Urinary bladder (tissue), 4 donors: ENCODE data around the gene THOP1. TPM values are rescaled to one million over a fixed set of nuclear protein-coding genes. Genes with fewer than 3 reads are reported as not detected.
A peak's percentile ranks its signal among the peaks of the same experiment; 100 is the strongest.

Source experiments
- DNase-seq: peaks from one replicate; pipeline ENCODE4 v3.0.0-alpha.2; 2015; ENCODE audit errors: extremely low spot score
- H3K27ac ChIP-seq: one replicate; pipeline ENCODE4 v1.5.1; 2013; ENCODE audit warnings: low read depth, mild to moderate bottlenecking, moderate library complexity
- H3K36me3 ChIP-seq: one replicate; pipeline ENCODE4 v1.6.1; 2013; ENCODE audit warnings: mild to moderate bottlenecking, moderate library complexity; ENCODE audit not compliant: insufficient read depth
- H3K4me1 ChIP-seq: one replicate; pipeline ENCODE4 v1.6.1; 2013; ENCODE audit warnings: mild to moderate bottlenecking, moderate library complexity; ENCODE audit not compliant: insufficient read depth
- H3K4me3 ChIP-seq: one replicate; pipeline ENCODE4 v1.5.1; 2013; ENCODE audit warnings: low read depth, low read length
- WGBS: extraction: QIAGEN DNeasy Blood & Tissue Kit; methylation state at CpG from one replicate; pipeline ENCODE4 v1.1.7; 2013; 5-methylcytosine and 5-hydroxymethylcytosine counted together
- polyA plus RNA-seq: library from polyadenylated mRNA; stranded (reverse); fragments of 200-250 nt; gene quantifications from one replicate; pipeline ENCODE4 v1.2.3, GENCODE V29; 2013
- total RNA-seq: library from RNA; depleted of rRNA; stranded (reverse); fragments of >200 nt; gene quantifications from one replicate; pipeline ENCODE4 v1.2.3, GENCODE V29; 2014
- donor health status: healthy with polysubstance abuse.
- donor health status: healthy.

Gene THOP1
- total RNA-seq (29.2 TPM), polyA plus RNA-seq (50.4 TPM)

- Histone ChIP-seq H3K27ac (no peak within 1 kb of the TSS), H3K4me3 (peak within 1 kb of the TSS; percentile 77), H3K36me3 (no peaks in the 10 kb centered on the region), H3K4me1 (no peaks in the 10 kb centered on the region)
- under 1% methylated on average over 78 of the region's 78 CpGs for WGBS
- peak; percentile 92 for DNase-seq
Observed at GRCh38 chr19:2785244-2785997, at the start of gene THOP1. Gene THOP1 (plus strand): TSS chr19:2785503. CDS start chr19:2785663, 160 bp downstream.

GRCh38 chr19:2736550-2737190, 48.6 kb upstream of the THOP1 start:
- 96% methylated on average over 15 of the region's 15 CpGs for WGBS
- H3K36me3 ChIP-seq: peaks cover 2% of the 10 kb centered on the region

GRCh38 chr19:2739602-2740313, 45.5 kb upstream of the THOP1 start, which contains the start of gene SLC39A3:
Gene SLC39A3 (minus strand): TSS chr19:2740017. CDS start chr19:2737257, 2,760 bp downstream.
- Histone ChIP-seq H3K36me3 (peaks cover 2% of the 10 kb centered on the region), H3K27ac (no peak within 1 kb of the TSS), H3K4me3 (peak within 1 kb of the TSS; percentile 97), H3K4me1 (no peaks in the 10 kb centered on the region)
- under 1% methylated on average over 64 of the region's 64 CpGs for WGBS
- peak; percentile 95 for DNase-seq

More at GRCh38 chr19:2736550-2737190, 48.6 kb upstream of the THOP1 start:
- Histone ChIP-seq H3K27ac (no peak overlapping the region), H3K4me1 (no peaks in the 10 kb centered on the region), H3K4me3 (no peak overlapping the region)
- no peak for DNase-seq

GRCh38 chr19:2740314-2740656, 45.0 kb upstream of the THOP1 start:
- Histone ChIP-seq H3K4me1 (no peaks in the 10 kb centered on the region), H3K36me3 (peaks cover 2% of the 10 kb centered on the region), H3K27ac (no peak overlapping the region), H3K4me3 (no peak overlapping the region)
- 44% methylated on average over 13 of the region's 13 CpGs for WGBS
- DNase-seq: no peak

- no peak overlapping the region for H3K27ac ChIP-seq
- DNase-seq: no peak
- WGBS: 72% methylated on average over 8 of the region's 8 CpGs
- no peak overlapping the region for H3K4me3 ChIP-seq
- H3K36me3 ChIP-seq: no peaks in the 10 kb centered on the region
- H3K4me1 ChIP-seq: no peaks in the 10 kb centered on the region
Observed at GRCh38 chr19:2743099-2743498, 42.2 kb upstream of the THOP1 start.

GRCh38 chr19:2744113-2744512, 41.2 kb upstream of the THOP1 start:
- WGBS: 33% methylated on average over 4 of the region's 4 CpGs
- no peak for DNase-seq
- Histone ChIP-seq H3K27ac (no peak overlapping the region), H3K4me3 (no peak overlapping the region), H3K4me1 (no peaks in the 10 kb centered on the region), H3K36me3 (no peaks in the 10 kb centered on the region)

GRCh38 chr19:2747349-2747748, 38.0 kb upstream of the THOP1 start:
- WGBS: 86% methylated on average over 7 of the region's 7 CpGs
- no peak for DNase-seq
- no peaks in the 10 kb centered on the region for H3K4me1 ChIP-seq
- H3K4me3 ChIP-seq: no peak overlapping the region
- H3K27ac ChIP-seq: no peak overlapping the region
- no peaks in the 10 kb centered on the region for H3K36me3 ChIP-seq

GRCh38 chr19:2750808-2751437, 34.4 kb upstream of the THOP1 start:
- 79% methylated on average over 17 of the region's 17 CpGs for WGBS
- Histone ChIP-seq H3K27ac (no peak overlapping the region), H3K36me3 (no peaks in the 10 kb centered on the region), H3K4me1 (no peaks in the 10 kb centered on the region), H3K4me3 (no peak overlapping the region)
- no peak for DNase-seq

- Histone ChIP-seq H3K4me1 (no peaks in the 10 kb centered on the region), H3K4me3 (no peak overlapping the region), H3K27ac (no peak overlapping the region), H3K36me3 (no peaks in the 10 kb centered on the region)
- WGBS: 91% methylated on average over 21 of the region's 21 CpGs
- no peak for DNase-seq
Observed at GRCh38 chr19:2751438-2751830, 33.9 kb upstream of the THOP1 start.

GRCh38 chr19:2754659-2755447, 30.4 kb upstream of the THOP1 start:
- DNase-seq: no peak
- Histone ChIP-seq H3K4me3 (no peak overlapping the region), H3K27ac (no peak overlapping the region), H3K36me3 (no peaks in the 10 kb centered on the region), H3K4me1 (no peaks in the 10 kb centered on the region)
- WGBS: 94% methylated on average over 43 of the region's 43 CpGs

GRCh38 chr19:2755448-2755705, 29.9 kb upstream of the THOP1 start:
- 91% methylated on average over 16 of the region's 16 CpGs for whole genome bisulfite sequencing
- Histone ChIP-seq H3K36me3 (no peaks in the 10 kb centered on the region), H3K4me3 (no peak overlapping the region), H3K4me1 (no peaks in the 10 kb centered on the region), H3K27ac (no peak overlapping the region)
- no peak for DNase-seq

- peaks cover under 1% of the 10 kb centered on the region for H3K36me3 ChIP-seq
Observed at GRCh38 chr19:2755811-2756210, 29.5 kb upstream of the THOP1 start.

GRCh38 chr19:2756477-2756876, 28.8 kb upstream of the THOP1 start:
- 86% methylated on average over 8 of the region's 8 CpGs for WGBS
- Histone ChIP-seq H3K4me3 (no peak overlapping the region), H3K36me3 (peaks cover 6% of the 10 kb centered on the region), H3K27ac (no peak overlapping the region), H3K4me1 (no peaks in the 10 kb centered on the region)
- DNase-seq: no peak

More at GRCh38 chr19:2755811-2756210, 29.5 kb upstream of the THOP1 start:
- Histone ChIP-seq H3K27ac (no peak overlapping the region), H3K4me3 (no peak overlapping the region), H3K4me1 (no peaks in the 10 kb centered on the region)
- DNase-seq: no peak
- 93% methylated on average over 16 of the region's 16 CpGs for WGBS
